HepG2 (cell line): ENCODE measurements around the gene TRIM31. TPM values are rescaled to one million over a fixed set of nuclear protein-coding genes. Genes with fewer than 3 reads are reported as not detected.

Experiments used
- ATF7-NPFF ChIP-seq: sonication (generic); formaldehyde crosslinking; IDR thresholded peaks from 2 replicates; pipeline ENCODE4 v1.8.1; 2023; ENCODE audit warnings: mild to moderate bottlenecking, low read depth, missing genetic modification reagents, moderate library complexity
- DRAP1 ChIP-seq: IDR thresholded peaks from 2 replicates; pipeline ENCODE4 v1.6.1; 2016; ENCODE audit warnings: missing genetic modification reagents, missing compliant biosample characterization
- FOSL1 ChIP-seq: sonication (generic); formaldehyde crosslinking; IDR thresholded peaks from 2 replicates; pipeline ENCODE4 v1.9.0; 2021; ENCODE audit warnings: missing genetic modification reagents, borderline replicate concordance
- HHEX ChIP-seq: IDR thresholded peaks from 2 replicates; pipeline ENCODE4 v1.6.1; 2016; ENCODE audit warnings: control low read depth
- HOXA5 ChIP-seq: sonication (generic); formaldehyde crosslinking; IDR thresholded peaks from 2 replicates; pipeline ENCODE4 v1.4.0; 2020; ENCODE audit warnings: missing genetic modification reagents
- HOXD1 ChIP-seq: sonication (generic); formaldehyde crosslinking; IDR thresholded peaks from 2 replicates; pipeline ENCODE4 v1.5.0; 2020; ENCODE audit warnings: missing genetic modification reagents
- IKZF4 ChIP-seq: sonication (generic); formaldehyde crosslinking; IDR thresholded peaks from 2 replicates; pipeline ENCODE4 v1.5.1; 2020; ENCODE audit warnings: borderline replicate concordance, mild to moderate bottlenecking, low read depth, missing genetic modification reagents; ENCODE audit errors: not compliant biosample characterization
- IRF9 ChIP-seq: sonication (generic); formaldehyde crosslinking; IDR thresholded peaks from 2 replicates; pipeline ENCODE4 v1.8.0; 2022; ENCODE audit warnings: missing genetic modification reagents, mild to moderate bottlenecking, borderline replicate concordance
- KLF12 ChIP-seq: sonication (generic); formaldehyde crosslinking; IDR thresholded peaks from 2 replicates; pipeline ENCODE4 v1.4.0; 2020; ENCODE audit warnings: missing genetic modification reagents, borderline replicate concordance
- MAFF ChIP-seq: IDR thresholded peaks from 2 replicates; pipeline ENCODE4 v1.6.1; 2011; ENCODE audit warnings: low read depth, low read length, improper control_type of control experiment
- MYPOP ChIP-seq: sonication (generic); formaldehyde crosslinking; IDR thresholded peaks from 2 replicates; pipeline ENCODE4 v1.8.1; 2023; ENCODE audit warnings: mild to moderate bottlenecking, moderate library complexity, missing genetic modification reagents
- NFKB2 ChIP-seq: sonication (generic); formaldehyde crosslinking; IDR thresholded peaks from 2 replicates; pipeline ENCODE4 v1.4.0; 2020; ENCODE audit warnings: missing genetic modification reagents, borderline replicate concordance
- RNF219 ChIP-seq: sonication (generic); formaldehyde crosslinking; IDR thresholded peaks from 2 replicates; pipeline ENCODE4 v1.5.0; 2020; ENCODE audit warnings: mild to moderate bottlenecking, missing genetic modification reagents
- ZFAT ChIP-seq: sonication (generic); formaldehyde crosslinking; conservative IDR thresholded peaks from 2 replicates; pipeline ENCODE4 v1.8.1; 2023; ENCODE audit warnings: missing genetic modification reagents, inconsistent platforms
- ZFP62 ChIP-seq: sonication (generic); formaldehyde crosslinking; IDR thresholded peaks from 2 replicates; pipeline ENCODE4 v1.4.0; 2020; ENCODE audit warnings: missing genetic modification reagents
- ZNF101 ChIP-seq: sonication (generic); formaldehyde crosslinking; IDR thresholded peaks from 2 replicates; pipeline ENCODE4 v1.4.0; 2020; ENCODE audit warnings: mild to moderate bottlenecking, low read depth, missing genetic modification reagents, borderline replicate concordance
- ZNF251 ChIP-seq: sonication (generic); formaldehyde crosslinking; IDR thresholded peaks from 2 replicates; pipeline ENCODE4 v1.9.0; 2021; ENCODE audit warnings: mild to moderate bottlenecking, missing genetic modification reagents
- ZNF549 ChIP-seq: sonication (generic); formaldehyde crosslinking; IDR thresholded peaks from 2 replicates; pipeline ENCODE4 v1.5.0; 2020; ENCODE audit warnings: missing genetic modification reagents
- ZNF781 ChIP-seq: sonication (generic); formaldehyde crosslinking; IDR thresholded peaks from 2 replicates; pipeline ENCODE4 v1.5.1; 2020; ENCODE audit warnings: borderline replicate concordance, mild to moderate bottlenecking, missing genetic modification reagents; ENCODE audit errors: not compliant biosample characterization
- ZNF782 ChIP-seq: sonication (generic); formaldehyde crosslinking; IDR thresholded peaks from 2 replicates; pipeline ENCODE4 v1.4.0; 2020; ENCODE audit warnings: missing genetic modification reagents, mild to moderate bottlenecking, borderline replicate concordance
- ZSCAN20 ChIP-seq: sonication (generic); formaldehyde crosslinking; IDR thresholded peaks from 2 replicates; pipeline ENCODE4 v1.4.0; 2020; ENCODE audit warnings: missing genetic modification reagents, mild to moderate bottlenecking, borderline replicate concordance
- ZSCAN22 ChIP-seq: sonication (generic); formaldehyde crosslinking; IDR thresholded peaks from 2 replicates; pipeline ENCODE4 v1.4.0; 2020; ENCODE audit warnings: mild to moderate bottlenecking, missing genetic modification reagents
- polyA plus RNA-seq, 8 experiments: library from polyadenylated mRNA; depleted of rRNA in 3 of 8; stranded (reverse) in 7 of 8; unstranded in 1 of 8; fragments of >200 nt; fragmentation: Illumina TruSeq in 4 of 8; extraction: Trizol in 4 of 8; gene quantifications; 2 replicates each; pipeline versions ENCODE4 v1.2.1 to v1.2.3, GENCODE V29; 2011 to 2016; ENCODE audit warnings: low read depth in 4 of 8, missing spikeins in 1 of 8, mixed read lengths in 1 of 8; ENCODE audit not compliant: insufficient read depth in 1 of 8
- total RNA-seq, 5 experiments: library from RNA; depleted of rRNA; stranded (reverse); fragments of >200 nt; fragmentation: Illumina TruSeq; extraction: Trizol; gene quantifications; 2 replicates each; pipeline ENCODE4 v1.2.3, GENCODE V29; 2016; ENCODE audit warnings: low read depth in 1 of 5
- TF ChIP-seq, protein P1 (sequence below): sonication (generic); formaldehyde crosslinking; conservative IDR thresholded peaks from 2 replicates; pipeline ENCODE4 v1.5.0; 2020; ENCODE audit warnings: missing genetic modification reagents

TRIM31 gene
- total and polyA plus RNA-seq, 2 of the 13 experiments (the other 11 are each of a cell fraction or from before 2014, with no cell fraction given): 0.13 to 0.51 TPM

GRCh38 chr6:30066577-30067459 is 46.1 kb downstream of the TRIM31 start, which contains the start of gene PPP1R11 (continued):
- TF ChIP-seq HOXD1 (0 out of 2 replicates have a peak, but pooled peaks have one; percentile 61), IKZF4 (CRISPR knock-in tag) (peak; percentile 76), ATF7-NPFF (CRISPR knock-in tag) (peak; percentile 87), ZNF101 (no peak), HOXA5 (peak; percentile 67), NFKB2 (CRISPR knock-in tag) (peak; percentile 65), DRAP1 (peak; percentile 71), IRF9 (CRISPR knock-in tag) (peak; percentile 65; the same call in 1 of the 2 replicates), ZSCAN20 (CRISPR knock-in tag) (no peak), ZFAT (CRISPR knock-in tag) (no peak), KLF12 (CRISPR knock-in tag) (peak; percentile 87; the same call in 1 of the 2 replicates), RNF219 (CRISPR knock-in tag) (0 out of 2 replicates have a peak, but pooled peaks have one; percentile 45), ZNF549 (0 out of 2 replicates have a peak, but pooled peaks have one; percentile 43), MAFF (no peak), ZFP62 (CRISPR knock-in tag) (no peak), MYPOP (CRISPR knock-in tag) (no peak; the same call in 1 of the 2 replicates), ZNF782 (CRISPR knock-in tag) (peak; percentile 70; the same call in 1 of the 2 replicates), FOSL1 (CRISPR knock-in tag) (no peak), ZNF781 (CRISPR knock-in tag) (no peak), ZSCAN22 (CRISPR knock-in tag) (0 out of 2 replicates have a peak, but pooled peaks have one; percentile 32), HHEX (CRISPR knock-in tag) (no peak), ZNF251 (CRISPR knock-in tag) (no peak)
- TF ChIP-seq, protein P1, sequence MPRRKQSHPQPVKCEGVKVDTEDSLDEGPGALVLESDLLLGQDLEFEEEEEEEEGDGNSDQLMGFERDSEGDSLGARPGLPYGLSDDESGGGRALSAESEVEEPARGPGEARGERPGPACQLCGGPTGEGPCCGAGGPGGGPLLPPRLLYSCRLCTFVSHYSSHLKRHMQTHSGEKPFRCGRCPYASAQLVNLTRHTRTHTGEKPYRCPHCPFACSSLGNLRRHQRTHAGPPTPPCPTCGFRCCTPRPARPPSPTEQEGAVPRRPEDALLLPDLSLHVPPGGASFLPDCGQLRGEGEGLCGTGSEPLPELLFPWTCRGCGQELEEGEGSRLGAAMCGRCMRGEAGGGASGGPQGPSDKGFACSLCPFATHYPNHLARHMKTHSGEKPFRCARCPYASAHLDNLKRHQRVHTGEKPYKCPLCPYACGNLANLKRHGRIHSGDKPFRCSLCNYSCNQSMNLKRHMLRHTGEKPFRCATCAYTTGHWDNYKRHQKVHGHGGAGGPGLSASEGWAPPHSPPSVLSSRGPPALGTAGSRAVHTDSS (CRISPR knock-in tag): no peak
